Islet of Langerhans (tissue), 1 donor: ENCODE results near the gene MICALL1.

ENCODE experiments used
- FAIRE-seq: peaks from one replicate; lab custom pipeline; 2011; peaks lifted over from hg19 to GRCh38; lab: Jason Lieb, UNC

The MICALL1 gene

DNA sequence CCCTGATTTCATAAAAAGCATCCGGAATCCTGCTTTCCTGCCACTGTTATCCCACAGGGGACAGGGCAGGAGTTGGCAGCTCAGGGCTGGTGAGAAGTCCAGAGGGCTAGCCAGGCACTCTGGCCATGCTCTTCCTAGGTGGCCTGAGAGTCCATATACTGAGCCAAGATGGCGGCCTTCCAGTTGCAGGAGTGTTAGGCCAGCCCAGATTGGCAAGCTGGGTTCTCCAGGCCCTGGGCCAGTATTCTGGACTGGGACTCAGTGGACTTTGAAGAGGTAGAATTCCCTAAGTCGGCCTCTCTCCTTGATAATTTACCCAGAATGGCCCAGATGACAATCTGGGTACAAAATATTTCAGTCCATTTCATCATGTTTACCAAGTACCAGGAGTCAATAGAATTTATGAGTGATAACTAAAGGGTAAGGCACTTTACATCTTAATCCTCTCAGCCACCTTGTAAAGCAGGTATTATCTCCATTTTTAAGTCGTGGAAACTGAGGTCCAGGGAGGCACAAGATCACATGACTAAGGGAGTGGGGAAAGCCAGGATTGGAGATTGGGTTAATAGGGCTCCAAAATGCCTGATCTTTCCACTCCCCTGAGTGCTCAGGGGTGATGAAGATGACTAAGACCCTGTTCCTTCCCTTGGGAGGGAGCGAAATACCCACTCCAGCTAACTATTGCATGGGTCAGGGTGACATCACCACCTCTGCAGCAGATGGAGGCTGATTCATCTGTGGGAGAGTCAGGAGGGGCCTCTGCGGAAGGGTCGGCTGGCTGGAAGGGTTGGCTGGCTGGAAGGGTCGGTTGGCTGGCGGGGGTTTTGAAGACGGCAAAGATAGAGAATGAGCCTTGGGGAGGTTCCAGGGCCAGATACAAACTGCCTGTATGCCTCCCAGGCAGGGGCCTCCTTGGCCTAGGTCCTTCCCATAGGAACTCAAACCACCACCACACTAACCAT, 1.2 kb upstream of the MICALL1 start:
- FAIRE-seq: no peak

DNA sequence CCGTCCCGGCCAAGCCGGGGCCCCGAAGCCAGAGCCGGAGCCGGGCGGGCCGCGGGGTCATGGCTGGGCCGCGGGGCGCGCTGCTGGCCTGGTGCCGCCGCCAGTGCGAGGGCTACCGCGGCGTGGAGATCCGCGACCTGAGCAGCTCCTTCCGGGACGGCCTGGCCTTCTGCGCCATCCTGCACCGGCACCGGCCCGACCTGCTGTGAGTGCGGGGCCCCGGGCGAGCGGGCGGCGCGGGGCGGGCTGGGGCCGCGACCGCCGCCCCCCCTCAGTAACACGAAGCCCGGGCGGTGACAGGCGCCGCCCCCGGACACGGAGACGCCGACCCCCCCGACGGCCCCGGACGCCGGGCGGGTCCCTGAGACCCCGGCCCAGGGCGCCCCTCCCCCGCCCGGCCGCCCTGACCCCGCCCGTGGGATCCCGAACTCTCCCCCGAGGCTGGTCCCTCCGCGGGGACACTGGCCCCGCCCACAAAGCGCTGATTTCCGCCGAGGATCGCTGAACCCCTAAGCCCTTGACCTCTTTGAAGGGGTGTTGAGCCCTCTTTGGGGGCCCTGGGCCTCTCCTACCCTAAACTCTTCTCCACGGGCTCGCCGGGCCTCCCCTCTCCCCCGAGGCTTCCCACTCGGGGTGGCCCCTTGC, 389 bp downstream of the MICALL1 start:
- FAIRE-seq: no peak

DNA sequence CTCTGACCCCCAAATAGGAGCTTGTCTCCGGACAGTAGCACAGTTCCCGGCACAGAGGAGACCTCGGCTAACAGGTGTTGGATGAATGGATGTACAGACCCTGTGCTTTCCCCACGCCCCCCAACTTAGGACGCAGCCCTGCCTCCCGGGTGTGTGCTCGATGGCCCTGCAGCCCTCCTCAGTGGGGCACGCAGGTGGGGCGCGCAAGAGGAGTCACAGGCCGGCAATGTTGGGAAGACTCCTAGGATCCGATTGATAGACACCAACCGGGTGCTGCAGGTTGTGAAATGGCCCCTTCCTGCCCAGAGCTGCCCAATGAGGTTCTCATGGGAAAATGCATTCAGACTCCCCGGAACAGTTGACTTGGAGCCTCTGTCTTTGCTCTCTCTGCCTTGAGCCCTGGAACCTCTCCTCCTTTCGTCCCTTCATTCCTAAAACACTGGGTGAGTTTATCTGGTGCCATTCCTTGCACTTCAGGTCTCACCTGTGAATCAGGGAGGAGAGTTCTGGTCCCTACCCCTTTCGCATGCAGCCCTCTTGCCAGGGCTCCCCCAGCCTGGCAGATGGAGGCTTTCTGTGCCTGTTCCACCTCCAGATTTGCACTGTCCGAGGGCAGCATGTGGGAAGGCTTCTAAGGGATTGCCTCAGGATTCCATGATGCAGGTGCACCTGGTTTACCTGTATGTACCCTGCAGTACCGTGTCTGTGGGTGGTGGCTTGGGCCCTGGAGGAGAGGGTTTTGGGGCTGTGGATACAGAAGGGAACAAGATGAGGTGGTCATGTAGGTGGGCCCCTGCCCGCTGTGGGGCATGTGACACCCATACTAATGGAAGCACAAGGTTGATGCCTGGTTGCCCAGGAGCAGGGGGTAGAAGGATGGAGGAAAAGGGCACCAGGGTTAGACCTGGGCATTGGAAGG, 1.2 kb downstream of the MICALL1 start:
- no peak for FAIRE-seq

DNA sequence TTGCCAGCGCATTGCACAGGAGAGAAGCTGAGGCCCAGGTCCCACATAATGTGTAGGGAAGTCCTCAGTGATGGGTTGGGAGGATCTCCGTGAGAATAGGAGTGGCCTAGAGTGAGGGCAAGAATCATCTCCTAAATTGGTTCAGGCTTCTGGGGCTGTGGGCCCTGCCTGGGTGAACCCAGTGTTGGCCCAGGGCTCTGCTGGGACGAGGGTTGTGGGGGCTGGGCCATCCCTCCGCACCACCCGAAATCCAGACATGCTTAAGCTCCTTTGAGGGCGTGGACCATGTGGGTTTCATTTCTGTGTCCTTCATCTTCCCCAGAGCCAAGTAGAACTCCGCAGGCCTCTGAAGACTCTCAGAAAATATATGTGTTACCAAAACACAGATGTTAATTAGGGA, 3.7 kb downstream of the MICALL1 start:
- no peak for FAIRE-seq

DNA sequence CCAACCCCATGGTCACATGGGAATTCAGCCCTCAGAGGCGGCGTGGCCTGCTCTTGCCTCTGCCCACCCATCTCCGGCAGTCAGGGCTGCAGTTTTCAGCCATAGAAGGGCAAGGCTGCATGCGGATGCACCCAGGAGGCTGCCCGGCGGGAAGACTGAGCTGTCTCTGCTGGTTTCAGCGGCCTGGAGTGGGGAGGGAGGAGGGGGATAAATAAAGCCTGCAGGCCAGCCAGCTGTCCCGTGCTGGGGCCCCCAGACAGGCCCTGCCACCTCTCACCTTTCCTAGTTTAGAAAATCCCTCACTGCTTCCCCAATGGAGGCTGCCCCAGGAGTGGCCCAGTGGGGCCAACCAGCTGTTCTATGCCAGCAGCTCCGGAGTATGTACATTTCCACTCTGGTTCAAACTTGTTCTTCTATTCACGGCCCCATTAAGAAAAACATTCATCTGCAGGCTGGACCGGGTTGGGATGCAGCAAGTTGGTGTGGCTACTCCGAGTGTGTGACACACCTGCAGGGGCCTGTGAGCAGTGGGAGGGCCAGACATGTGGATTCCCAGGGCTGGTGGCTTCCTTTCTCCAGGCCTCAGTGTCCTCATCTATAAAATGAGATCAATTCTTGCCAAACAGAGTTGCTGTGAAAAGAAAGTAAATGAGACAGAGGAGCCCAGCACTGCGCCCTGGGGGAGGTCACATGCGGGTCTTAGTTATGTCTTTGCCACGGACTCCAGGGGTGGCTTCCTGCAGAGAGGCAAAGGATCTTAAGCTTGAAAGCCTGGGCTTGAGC, 5.0 kb downstream of the MICALL1 start:
- FAIRE-seq: no peak

DNA sequence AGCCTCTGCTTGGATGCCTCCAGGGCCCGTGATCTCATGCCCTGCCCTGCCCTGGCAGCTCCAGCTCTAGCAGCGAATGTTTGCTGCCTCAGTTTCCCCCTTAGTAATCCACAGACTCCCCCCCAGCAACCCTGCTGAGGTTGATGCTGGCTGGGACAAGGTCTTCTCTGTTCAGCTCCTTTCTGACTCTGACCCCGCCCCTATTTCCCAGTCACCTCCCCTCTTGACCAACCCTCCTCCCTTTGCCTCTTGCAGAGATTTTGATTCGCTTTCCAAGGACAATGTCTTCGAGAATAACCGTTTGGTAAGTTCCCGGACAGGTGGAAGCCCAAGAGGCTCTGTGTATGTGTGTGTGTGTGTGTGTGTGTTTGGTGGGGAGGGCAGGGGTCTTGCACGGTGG, 5.6 kb downstream of the MICALL1 start:
- FAIRE-seq: no peak

DNA sequence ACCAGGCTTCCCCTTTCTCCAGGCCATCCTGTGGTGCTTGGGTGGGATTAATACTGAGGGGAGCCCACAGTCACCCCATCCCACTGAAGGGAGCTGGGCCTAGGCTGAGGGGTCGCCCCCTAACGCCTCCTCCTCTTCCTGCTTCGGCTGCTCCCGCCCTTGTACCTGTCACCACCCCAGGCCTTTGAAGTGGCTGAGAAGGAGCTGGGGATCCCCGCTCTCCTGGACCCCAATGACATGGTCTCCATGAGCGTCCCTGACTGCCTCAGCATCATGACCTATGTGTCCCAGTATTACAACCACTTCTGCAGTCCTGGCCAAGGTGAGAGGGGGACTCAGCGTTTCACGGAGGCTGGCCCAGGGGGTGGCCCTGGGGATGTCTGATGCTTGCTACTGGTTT, 6.1 kb downstream of the MICALL1 start:
- FAIRE-seq: no peak

DNA sequence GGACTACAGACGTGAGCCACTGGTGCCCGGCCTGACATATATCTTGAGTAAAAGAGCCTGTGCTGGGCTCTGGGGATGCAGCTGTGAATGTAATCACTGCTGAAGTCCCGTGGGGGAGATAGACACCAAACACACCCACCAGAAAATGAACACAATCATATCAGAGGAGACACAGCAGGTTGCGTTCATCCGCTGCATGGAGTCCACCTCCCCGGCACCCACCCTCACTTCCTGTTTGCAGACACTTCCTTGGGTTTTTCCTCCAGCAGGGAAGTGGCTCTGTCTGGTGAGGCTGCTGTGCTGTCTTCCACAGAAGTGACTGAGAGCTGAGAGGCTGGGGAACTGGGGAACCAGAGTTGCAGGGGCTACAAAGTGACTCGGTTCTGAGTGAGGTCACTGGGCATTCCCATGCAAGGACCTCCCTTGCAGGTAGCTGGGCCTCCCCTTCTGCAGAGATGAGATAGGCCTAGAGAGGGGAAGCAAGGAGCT, 7.2 kb downstream of the MICALL1 start:
- no peak for FAIRE-seq

DNA sequence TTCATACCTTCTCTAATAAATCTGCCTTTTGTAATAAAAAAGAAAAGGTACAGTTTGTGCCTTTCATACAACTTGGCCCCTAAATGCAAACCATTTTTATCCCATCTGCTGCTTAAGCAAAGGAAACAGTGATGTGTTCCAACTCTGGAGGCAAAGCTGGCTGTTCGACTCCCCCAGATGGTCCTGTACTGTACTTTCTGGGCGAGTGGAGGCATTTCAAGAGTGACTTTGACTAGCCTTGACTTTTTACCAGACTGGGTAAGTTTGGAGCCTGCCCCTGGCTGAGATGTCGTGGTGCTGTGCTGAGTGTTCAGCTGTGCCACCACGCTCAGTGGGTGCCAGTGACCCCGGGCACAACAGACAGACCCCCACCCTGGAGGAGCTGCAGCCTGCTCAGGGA, 10.2 kb downstream of the MICALL1 start:
- FAIRE-seq: no peak

DNA sequence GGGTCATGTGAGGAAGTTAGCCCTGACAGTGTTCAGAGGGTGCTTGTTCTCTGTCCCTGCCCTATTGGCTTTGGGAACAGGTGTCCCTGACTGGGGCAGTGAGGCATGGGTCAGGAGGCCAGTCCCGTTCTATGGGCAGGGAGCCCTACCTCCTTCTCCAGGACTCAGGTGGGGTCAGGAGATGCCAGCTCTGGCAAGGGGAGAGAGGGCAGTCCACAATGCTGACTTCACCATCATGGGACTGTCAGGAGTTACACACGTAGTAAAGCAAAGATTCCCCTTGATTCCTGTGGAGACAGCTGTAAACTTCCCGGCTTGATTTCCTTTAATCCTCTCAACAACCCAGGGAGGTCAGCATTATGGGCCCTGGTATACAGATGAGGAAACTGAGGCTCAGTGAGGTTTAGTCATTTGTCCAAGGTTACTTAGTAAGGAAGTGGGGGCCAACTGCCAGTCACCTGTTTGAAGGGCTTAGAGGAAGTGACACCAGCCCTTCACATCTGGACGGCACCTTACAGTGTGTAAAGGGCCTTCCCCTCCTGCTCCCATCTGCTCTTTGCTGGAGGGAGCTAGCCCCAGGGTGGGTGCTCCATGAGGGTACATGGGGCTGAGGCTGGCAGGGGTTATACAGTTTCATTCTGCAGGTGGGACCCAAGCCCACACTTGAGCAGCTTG, 11.9 kb downstream of the MICALL1 start:
- FAIRE-seq: no peak

DNA sequence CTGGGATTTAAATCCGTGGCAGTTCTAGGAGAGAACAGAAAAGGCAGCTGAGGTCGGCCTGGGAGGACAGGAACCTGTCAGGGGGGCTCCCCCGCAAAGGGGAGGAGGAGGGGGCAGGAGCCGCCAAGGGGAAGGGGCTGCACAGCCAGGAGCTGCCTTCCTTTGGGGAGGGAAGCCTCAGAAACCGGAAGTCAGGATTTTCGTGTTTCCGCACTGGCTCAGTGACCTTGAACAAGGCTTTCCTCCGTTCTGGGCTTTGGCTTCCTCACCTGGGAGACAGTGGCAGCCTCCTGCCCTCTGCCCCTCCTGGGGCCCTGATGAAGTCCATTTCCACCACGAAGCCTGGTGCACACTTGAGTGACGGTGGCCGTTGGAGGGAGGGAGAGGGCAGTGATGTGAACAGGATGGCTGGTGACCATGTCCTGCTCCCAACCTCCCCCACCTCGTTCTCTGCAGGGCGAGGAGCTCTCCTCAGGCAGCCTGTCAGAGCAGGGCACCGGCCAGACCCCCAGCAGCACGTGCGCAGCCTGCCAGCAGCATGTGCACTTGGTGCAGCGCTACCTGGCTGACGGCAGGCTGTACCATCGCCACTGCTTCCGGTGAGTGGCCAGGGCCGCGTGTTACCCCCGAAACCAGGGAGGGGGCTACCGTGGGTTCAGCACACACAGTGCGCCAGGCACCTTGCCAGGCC, 12.6 kb downstream of the MICALL1 start:
- no peak for FAIRE-seq

DNA sequence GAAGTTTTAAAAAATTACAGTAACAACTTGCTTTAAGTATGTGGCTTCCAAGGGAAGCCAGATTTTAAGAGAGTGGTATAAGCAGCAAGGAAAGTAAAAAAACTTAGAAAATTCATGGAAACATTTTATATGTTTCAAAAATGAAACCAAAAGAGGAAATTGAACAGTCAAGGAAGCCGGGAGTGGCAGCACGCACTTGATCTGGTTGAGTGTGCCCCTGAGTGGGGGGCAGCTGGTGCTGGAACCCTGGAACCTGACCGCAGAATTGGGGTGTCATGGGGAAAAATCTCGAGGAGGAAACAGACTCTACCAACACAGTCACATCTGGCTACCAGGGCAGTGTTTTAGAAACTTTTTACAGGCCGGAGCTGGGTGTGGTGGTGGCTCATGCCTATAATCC, 14.0 kb downstream of the MICALL1 start:
- FAIRE-seq: no peak

DNA sequence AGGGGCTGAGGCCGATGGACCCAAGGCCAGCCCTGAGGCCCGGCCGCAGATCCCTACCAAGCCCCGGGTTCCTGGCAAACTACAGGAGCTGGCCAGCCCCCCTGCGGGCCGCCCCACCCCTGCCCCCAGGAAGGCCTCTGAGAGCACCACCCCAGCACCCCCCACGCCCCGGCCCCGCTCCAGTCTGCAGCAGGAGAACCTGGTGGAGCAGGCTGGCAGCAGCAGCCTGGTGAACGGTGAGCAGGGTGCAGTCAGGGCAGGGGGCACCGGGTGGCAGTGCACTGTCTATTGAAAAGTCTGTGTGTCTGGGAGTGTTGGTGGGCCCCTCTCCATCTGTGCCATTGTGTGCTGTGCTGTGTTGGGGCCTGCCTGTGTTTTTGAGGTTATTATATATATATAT, 16.1 kb downstream of the MICALL1 start:
- no peak for FAIRE-seq

DNA sequence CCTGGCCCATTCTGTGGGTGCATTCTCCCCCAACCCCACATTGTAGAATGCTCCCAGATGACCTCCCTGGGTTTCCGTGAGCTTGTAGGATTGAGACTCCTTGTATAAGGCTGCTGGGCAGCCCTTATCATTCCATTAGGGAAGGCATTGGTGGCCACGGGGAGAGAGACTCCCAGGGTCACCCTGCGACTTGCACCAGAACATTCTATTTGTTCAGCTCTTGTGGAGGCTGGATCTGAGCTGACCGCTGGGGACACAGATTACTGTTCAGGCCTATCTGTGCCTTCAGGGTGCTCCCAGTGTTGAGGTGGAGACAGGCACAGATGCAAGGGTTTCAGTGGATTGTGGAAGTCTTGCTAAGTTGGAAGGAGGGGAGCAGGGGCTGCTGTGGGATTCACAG, 17.8 kb downstream of the MICALL1 start:
- no peak for FAIRE-seq

DNA sequence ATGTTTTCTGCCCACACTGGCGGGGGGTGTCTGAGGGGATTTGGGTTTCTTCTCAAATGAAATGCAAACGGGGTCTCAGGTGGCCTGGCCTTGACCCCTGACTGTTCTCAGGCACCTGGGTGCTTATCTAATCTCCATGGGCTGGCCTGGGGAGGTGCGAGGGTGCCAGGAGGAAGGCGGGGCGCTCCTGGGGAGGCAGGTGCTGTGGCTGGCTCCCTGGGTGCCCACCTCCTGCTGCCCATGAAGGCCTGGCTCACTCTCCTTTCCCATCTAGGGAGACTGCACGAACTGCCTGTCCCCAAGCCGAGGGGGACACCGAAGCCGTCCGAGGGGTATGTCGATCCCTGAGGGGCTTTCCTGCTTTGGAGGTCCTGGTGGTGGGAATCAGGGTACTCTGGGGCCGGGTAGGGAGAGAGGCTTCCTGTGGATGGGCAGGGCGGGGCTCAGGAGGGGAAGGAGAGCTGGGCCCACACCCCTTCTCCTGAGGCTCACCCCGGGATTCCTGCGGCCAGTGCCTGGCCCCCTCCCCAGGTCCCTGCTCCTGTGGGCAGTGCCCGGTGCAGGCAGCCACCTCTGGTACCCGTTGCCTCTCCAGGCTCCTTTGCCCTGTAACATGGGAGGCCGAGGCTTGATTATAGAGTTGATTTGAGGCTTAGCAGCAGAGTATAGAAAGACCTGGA, 18.4 kb downstream of the MICALL1 start:
- no peak for FAIRE-seq

DNA sequence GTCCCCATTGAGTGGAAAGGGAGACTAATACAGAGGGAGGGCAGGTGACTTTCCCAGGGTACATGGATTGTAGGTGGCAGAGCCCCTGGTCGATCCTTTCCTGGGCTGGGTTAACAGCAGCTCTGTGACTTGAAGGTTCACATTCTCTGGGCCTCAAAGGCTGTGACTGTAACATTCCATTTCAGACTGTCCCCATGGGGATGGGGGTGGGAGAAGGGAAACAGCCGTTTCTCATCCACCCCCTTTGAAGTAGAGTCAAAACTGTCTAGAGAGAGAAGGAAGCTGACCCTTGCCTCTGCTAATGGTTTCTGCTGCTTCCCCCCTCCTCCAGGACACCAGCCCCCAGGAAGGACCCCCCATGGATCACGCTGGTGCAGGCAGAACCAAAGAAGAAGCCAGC, 19.2 kb downstream of the MICALL1 start:
- no peak for FAIRE-seq

DNA sequence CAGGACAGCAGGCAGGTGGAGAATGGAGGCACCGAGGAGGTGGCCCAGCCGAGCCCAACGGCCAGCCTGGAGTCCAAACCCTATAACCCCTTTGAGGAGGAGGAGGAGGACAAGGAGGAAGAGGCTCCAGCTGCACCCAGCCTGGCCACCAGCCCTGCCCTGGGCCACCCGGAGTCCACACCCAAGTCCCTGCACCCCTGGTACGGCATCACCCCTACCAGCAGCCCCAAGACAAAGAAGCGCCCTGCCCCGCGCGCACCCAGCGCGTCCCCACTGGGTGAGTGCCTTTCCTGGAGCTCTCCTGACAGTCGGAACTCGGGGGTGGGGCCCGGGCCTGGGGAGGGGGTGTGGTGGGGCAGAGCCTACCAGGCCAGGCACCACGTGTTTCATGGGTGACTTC, 19.7 kb downstream of the MICALL1 start:
- no peak for FAIRE-seq

DNA sequence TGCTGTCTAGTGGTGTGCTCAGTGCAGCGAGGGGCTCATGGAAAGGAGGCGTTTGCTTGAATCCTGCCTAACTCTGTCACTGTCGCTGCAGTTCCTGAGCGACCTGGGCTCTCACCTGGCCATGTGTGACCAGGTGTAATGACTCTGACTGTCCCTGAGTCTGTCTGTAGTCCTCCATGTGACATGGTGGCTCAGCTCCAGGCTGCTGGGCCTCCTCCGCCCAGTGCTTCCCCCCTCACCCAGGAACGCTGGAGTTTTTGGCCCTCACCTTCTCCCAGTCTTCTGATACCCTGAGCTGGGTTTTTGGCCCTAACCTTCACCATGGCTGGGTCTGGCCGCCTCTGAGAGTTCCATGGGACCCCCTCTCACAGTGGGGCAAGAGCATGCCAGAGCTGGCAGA, 20.3 kb downstream of the MICALL1 start:
- no peak for FAIRE-seq

DNA sequence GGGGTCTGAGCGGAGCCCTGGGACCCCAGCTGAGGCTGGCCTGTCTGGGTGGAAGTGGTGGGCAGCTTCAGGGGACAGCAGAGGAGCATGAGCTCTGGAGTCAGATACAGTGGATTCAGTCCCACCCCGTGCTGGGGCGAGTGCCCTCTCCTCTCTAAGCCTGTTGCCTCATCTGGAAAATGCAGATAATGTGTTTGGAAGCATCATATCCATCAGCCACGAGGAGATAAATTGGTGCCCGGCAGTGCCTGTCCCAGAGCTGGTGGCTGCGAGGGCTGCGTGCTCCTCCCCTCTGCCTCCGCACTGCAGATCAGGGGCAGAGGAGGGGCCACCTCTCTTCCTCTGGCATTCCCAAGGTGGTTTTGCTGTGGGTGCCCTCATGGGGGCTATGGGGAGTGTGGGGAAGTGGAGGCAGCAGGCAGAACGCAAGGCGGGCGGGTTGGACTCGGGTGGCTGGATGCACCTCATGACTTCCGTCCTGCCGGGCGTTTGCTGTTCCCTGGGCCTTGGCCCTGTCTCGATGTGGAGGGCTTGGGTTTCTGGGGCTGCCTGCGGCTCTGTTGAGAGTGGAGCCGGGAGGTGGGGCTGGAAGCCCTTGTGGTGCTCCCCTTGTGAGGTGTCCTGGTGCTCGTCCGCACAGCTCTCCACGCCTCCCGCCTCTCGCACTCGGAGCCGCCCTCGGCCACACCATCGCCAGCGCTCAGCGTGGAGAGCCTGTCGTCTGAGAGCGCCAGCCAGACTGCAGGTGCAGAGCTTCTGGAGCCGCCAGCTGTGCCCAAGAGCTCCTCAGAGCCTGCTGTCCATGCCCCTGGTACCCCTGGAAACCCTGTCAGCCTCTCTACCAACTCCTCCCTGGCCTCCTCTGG, 20.9 kb downstream of the MICALL1 start:
- FAIRE-seq: no peak
